Nephron progenitor cell (in vitro differentiated cells): ENCODE data around the gene ACTL10.
A peak's percentile ranks its signal among the peaks of the same experiment; 100 is the strongest.

Experiments used
- DNase-seq: peaks from one replicate; pipeline ENCODE4 v3.0.0; 2021
- H3K27ac Mint-ChIP-seq: 2 replicates; pipeline ENCODE4 v1.8.0; 2021; ENCODE audit warnings: mild to moderate bottlenecking, moderate library complexity, mixed read lengths
- H3K27me3 Mint-ChIP-seq: 2 replicates; pipeline ENCODE4 v1.8.0; 2021; ENCODE audit warnings: mild to moderate bottlenecking, low read depth, mixed read lengths; ENCODE audit not compliant: poor library complexity
- H3K36me3 Mint-ChIP-seq: 2 replicates; pipeline ENCODE4 v1.8.0; 2021; ENCODE audit warnings: low read depth, mixed read lengths
- H3K4me1 Mint-ChIP-seq: 2 replicates; pipeline ENCODE4 v1.8.0; 2021; ENCODE audit warnings: mixed read lengths
- H3K4me3 Mint-ChIP-seq: 2 replicates; pipeline ENCODE4 v1.8.0; 2021; ENCODE audit warnings: mild to moderate bottlenecking, moderate library complexity, mixed read lengths
- H3K9me3 Mint-ChIP-seq: 2 replicates; pipeline ENCODE4 v1.8.0; 2021; ENCODE audit warnings: mild to moderate bottlenecking, moderate library complexity, mixed read lengths
- TF ChIP-seq, protein P1 (sequence below): fragments of 200-600 bp; sonication (generic); IDR thresholded peaks from 2 replicates; pipeline ENCODE4 v1.5.0; 2021; ENCODE audit warnings: antibody characterized with exemption

The ACTL10 gene

GRCh38 chr20:33651562-33652048 lies 15.1 kb upstream of the ACTL10 start:
- no peak overlapping the region for H3K4me3 Mint-ChIP-seq
- H3K27ac Mint-ChIP-seq, result peak overlapping the region; percentile 40
- no peaks in the 10 kb centered on the region for H3K27me3 Mint-ChIP-seq
- peaks cover 6% of the 10 kb centered on the region for H3K36me3 Mint-ChIP-seq
- peaks cover 34% of the 10 kb centered on the region for H3K4me1 Mint-ChIP-seq
- no peaks in the 10 kb centered on the region for H3K9me3 Mint-ChIP-seq
- TF ChIP-seq, protein P1, sequence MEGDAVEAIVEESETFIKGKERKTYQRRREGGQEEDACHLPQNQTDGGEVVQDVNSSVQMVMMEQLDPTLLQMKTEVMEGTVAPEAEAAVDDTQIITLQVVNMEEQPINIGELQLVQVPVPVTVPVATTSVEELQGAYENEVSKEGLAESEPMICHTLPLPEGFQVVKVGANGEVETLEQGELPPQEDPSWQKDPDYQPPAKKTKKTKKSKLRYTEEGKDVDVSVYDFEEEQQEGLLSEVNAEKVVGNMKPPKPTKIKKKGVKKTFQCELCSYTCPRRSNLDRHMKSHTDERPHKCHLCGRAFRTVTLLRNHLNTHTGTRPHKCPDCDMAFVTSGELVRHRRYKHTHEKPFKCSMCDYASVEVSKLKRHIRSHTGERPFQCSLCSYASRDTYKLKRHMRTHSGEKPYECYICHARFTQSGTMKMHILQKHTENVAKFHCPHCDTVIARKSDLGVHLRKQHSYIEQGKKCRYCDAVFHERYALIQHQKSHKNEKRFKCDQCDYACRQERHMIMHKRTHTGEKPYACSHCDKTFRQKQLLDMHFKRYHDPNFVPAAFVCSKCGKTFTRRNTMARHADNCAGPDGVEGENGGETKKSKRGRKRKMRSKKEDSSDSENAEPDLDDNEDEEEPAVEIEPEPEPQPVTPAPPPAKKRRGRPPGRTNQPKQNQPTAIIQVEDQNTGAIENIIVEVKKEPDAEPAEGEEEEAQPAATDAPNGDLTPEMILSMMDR, result no peak
- DNase-seq, result no peak

GRCh38 chr20:33653218-33653899 lies 13.4 kb upstream of the ACTL10 start:
- TF ChIP-seq, protein P1, result peak; percentile 71
- peak; percentile 77 for DNase-seq
- H3K27me3 Mint-ChIP-seq, result no peaks in the 10 kb centered on the region
- no peak overlapping the region for H3K4me3 Mint-ChIP-seq
- no peaks in the 10 kb centered on the region for H3K36me3 Mint-ChIP-seq
- H3K4me1 Mint-ChIP-seq, result peaks cover 26% of the 10 kb centered on the region
- H3K9me3 Mint-ChIP-seq, result no peaks in the 10 kb centered on the region
- H3K27ac Mint-ChIP-seq, result no peak overlapping the region

GRCh38 chr20:33653900-33654596 lies 12.7 kb upstream of the ACTL10 start:
- H3K4me1 Mint-ChIP-seq, result peaks cover 19% of the 10 kb centered on the region
- no peaks in the 10 kb centered on the region for H3K9me3 Mint-ChIP-seq
- H3K36me3 Mint-ChIP-seq, result no peaks in the 10 kb centered on the region
- no peak overlapping the region for H3K27ac Mint-ChIP-seq
- TF ChIP-seq, protein P1, result no peak
- H3K27me3 Mint-ChIP-seq, result no peaks in the 10 kb centered on the region
- DNase-seq, result no peak
- no peak overlapping the region for H3K4me3 Mint-ChIP-seq

- Mint-ChIP-seq H3K36me3 (no peaks in the 10 kb centered on the region), H3K4me3 (no peak overlapping the region), H3K9me3 (no peaks in the 10 kb centered on the region), H3K27me3 (no peaks in the 10 kb centered on the region), H3K4me1 (peaks cover 13% of the 10 kb centered on the region), H3K27ac (peak overlapping the region; percentile 31)
- TF ChIP-seq, protein P1, result no peak
- no peak for DNase-seq
Observed at GRCh38 chr20:33654680-33655161, 12.0 kb upstream of the ACTL10 start.

DNA sequence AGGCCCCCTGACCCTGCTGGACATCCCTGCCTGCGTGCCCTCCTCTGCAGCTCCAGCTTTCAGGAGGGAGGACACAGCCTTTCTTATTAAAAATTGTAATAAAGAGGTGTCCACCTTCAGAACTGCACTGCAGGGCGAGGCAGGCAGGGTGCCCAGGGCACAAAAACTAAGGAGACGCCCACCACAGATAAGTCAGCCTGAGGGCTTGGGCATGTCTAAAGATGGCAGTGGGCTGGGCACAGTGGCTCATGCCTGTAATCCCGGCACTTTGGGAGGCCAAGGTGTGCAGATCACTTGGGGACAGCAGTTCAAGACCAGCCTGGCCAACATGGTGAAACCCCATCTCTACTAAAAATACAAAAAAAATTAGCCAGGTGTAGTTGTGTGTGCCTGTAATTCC lies 11.6 kb upstream of the ACTL10 start:
- no peaks in the 10 kb centered on the region for H3K36me3 Mint-ChIP-seq
- H3K27me3 Mint-ChIP-seq, result no peaks in the 10 kb centered on the region
- H3K27ac Mint-ChIP-seq, result no peak overlapping the region
- TF ChIP-seq, protein P1, result no peak
- DNase-seq, result no peak
- H3K9me3 Mint-ChIP-seq, result no peaks in the 10 kb centered on the region
- H3K4me3 Mint-ChIP-seq, result no peak overlapping the region
- peaks cover 11% of the 10 kb centered on the region for H3K4me1 Mint-ChIP-seq
